Adrenal gland (tissue), 5 donors: ENCODE measurements around the gene UGCG.

ENCODE experiments used
- CTCF ChIP-seq, 6 experiments: fragments of 450-650 bp in 4 of 6; fragments of 200-600 bp in 2 of 6; sonication (generic) in 1 of 6; IDR thresholded peaks; 1 replicate in 5 of 6; 2 replicates in 1 of 6; pipeline versions ENCODE4 v1.5.1 to v1.8.0; 2016 to 2021; ENCODE audit warnings: antibody characterized with exemption in 6 of 6, mild to moderate bottlenecking in 2 of 6, moderate library complexity in 1 of 6
- POLR2A ChIP-seq, 2 donors: fragments of 450-650 bp; IDR thresholded peaks; one replicate each; pipeline ENCODE4 v1.6.1; 2017; ENCODE audit warnings: antibody characterized with exemption in 2 of 2, mild to moderate bottlenecking in 2 of 2, moderate library complexity in 1 of 2
- donor health status: DM: no; HTN: no; CAD: no.

DNA sequence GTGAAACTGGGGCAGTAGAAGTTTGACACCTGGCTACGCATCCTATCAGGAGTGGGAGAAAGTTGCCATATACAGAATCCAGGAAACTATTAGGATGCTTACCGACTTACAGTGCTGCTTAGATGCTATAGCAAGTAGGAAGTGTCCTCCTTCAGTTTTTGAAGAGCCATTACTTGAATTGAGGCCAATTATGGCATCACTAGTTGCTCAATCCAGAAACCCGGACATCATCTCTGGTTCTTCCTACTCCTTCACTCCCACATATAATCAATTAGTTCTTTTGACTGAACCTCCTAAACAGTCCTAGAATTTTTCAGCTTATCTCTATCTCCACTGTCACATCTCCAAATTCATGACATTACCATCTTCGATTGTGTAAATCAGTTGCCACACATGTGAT, 41.8 kb upstream of the UGCG start:
- TF ChIP-seq CTCF (IDR thresholded peaks at IDR 0.05), result no peak
- TF ChIP-seq POLR2A (IDR thresholded peaks at IDR 0.05), result no peak
